ENCODE data around the gene BRCA1. TPM values are rescaled to one million over a fixed set of nuclear protein-coding genes. Genes with fewer than 3 reads are reported as not detected.
"Not testable (repeated sequence)": the region's sequence is repeated elsewhere in the genome, so short reads cannot be mapped to it uniquely, and the experiment has no call there.

Gene BRCA1
- 21.5 TPM for total RNA-seq

DNA sequence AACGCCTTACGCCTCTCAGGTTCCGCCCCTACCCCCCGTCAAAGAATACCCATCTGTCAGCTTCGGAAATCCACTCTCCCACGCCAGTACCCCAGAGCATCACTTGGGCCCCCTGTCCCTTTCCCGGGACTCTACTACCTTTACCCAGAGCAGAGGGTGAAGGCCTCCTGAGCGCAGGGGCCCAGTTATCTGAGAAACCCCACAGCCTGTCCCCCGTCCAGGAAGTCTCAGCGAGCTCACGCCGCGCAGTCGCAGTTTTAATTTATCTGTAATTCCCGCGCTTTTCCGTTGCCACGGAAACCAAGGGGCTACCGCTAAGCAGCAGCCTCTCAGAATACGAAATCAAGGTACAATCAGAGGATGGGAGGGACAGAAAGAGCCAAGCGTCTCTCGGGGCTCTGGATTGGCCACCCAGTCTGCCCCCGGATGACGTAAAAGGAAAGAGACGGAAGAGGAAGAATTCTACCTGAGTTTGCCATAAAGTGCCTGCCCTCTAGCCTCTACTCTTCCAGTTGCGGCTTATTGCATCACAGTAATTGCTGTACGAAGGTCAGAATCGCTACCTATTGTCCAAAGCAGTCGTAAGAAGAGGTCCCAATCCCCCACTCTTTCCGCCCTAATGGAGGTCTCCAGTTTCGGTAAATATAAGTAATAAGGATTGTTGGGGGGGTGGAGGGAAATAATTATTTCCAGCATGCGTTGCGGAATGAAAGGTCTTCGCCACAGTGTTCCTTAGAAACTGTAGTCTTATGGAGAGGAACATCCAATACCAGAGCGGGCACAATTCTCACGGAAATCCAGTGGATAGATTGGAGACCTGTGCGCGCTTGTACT is at the start of gene BRCA1:
BRCA1 (minus strand) TSS at position 232 of the 834 bp plus-strand sequence. CDS start 1,268 bp downstream, outside the sequence.
- peak; percentile 99 for DNase-seq

DNA sequence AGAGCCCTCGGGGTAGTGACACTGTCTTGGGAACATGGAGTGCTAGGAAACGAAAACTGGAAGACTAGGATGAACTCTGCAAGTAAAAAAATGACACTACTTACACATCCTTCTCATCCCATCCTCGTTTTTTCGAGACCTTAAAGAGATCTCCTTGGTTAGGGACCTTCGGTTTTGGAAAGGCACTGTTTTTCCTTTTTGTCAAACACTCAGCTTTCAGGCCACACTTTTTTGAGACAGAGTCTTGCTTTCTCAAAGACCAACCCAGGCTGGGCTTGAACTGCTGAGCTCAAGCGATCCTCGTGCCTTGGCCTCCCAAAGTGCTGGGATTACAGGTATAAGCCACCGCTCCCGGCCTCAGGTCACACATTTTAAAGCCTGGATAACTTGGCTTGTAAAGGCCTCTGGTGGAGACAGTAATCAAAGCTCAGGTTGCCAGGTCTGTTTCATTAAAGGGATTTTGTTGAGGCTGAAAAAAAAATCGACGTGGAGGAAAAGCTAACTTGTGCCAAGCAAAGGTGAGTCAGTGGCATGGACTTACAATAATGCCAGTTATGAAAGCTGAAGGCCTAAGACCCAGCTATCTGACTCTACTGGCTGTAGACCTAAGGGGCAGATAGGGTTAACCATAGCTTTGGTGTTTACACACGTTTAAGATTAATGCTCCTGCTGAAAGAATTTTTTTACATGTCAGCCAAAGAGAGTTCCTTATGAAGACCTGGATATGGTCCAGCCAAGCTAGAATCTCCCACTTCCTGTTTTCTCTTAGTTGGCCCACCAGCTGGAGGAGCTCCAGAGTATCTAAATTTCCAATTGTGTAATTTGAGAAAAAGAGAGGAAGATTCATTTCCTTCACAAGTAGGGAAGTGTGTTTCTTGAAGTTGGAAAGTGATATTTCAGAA is 46.7 kb upstream of the BRCA1 start:
- peak; percentile 84 for DNase-seq

DNA sequence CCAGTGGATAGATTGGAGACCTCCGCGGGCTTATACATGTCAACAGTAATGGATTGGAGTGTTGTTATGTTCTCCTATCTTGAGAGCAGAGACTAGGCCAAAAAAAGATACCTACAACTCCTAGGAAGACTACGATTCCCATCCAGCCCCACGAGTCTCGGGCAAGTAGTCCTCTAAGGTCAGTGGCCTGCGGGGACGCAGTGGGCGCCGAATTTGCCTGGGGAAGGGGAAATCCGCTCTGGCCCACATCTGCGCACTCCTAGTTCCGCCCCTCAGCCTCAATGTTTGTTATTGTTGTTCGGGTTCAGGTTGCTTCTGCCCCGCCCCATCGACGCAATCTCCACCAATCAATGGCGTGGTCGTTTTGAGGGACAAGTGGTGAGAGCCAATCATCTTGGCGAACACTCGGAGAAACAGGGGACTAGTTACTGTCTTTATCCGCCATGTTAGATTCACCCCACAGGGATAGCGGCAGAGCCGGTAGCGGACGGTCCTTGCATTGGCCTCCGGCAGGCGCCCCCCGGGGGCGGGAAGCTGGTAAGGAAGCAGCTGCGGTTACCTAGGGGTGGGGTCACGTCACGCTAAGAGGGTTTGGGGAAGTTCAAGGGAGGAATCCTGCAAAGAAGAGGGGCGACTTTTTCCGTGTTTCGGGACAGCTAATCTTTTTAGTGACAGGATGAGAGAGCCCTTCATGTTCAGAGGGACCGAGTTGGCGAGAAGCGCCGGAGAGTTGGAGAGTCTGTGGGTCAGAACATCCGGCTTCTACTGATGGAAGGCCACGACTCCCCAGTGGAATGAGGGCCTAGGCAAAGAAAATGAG is 45.8 kb upstream of the BRCA1 start, which contains the start of gene NBR1:
NBR1 (plus strand) TSS at position 449 of the 820 bp plus-strand sequence. CDS start 4,586 bp downstream, outside the sequence.
- peak; percentile 99 for DNase-seq

DNA sequence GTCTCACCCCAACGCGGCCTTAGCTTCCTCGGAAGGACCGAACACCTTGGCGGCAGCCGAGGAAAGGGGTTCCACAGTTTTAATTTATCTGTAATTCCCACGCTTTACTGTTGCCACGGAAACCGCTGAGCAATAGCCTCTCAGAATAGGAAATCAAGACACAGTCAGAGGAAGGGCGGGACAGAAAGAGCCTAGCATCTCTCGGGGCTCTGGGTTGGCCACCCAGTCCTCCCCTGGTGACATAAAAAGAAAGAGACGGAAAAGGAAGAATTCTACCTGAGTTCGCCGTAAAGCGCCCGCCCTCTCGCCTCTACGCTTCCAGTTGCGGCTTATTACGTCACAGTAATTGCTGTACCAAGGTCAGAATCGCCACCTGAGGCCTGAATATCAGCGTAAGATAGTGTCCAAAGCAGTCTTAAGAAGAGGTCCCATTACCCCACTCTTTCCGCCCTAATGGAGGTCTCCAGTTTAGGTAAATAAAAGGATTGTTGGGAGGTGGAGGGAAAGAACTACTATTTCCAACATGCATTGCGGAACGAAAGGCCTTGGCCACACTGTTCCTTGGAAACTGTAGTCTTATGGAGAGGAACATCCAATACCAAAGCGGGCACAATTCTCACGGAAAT is 45.1 kb upstream of the BRCA1 start:
- DNase-seq = peak; percentile 95

DNA sequence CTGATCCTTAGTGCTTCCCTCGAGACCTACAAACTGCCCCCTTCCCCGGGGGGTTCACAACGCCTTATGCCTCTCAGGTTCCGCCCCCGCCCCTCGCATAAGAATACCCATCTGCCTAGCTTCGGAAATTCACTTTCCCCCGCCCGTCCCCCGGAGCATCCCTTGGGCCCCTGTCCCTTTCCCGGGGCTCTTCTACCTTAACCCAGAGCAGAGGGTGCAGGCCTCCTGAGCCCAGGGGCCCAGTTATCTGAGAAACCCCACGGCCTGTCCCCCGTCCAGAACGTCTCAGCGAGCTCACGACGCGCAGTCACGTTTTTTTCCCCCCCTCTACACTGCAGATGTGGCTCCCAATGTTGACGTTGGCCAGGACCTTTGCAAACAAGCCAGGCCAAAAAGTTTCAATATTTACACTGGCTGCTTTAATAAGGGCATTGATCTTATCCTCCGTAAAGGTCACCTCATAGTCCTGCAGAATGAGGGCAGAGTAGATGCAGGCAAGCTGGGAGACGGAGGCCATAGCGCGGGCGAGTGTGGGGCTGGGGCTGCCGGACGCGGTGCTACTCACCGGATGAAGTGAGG is 44.5 kb upstream of the BRCA1 start:
- DNase-seq = peak; percentile 67

- not testable (repeated sequence) for DNase-seq
Observed at GRCh38 chr17:43165971-43166370, 40.8 kb upstream of the BRCA1 start.

- not testable (repeated sequence) for DNase-seq
Observed at GRCh38 chr17:43159957-43160356, 34.8 kb upstream of the BRCA1 start.

DNA sequence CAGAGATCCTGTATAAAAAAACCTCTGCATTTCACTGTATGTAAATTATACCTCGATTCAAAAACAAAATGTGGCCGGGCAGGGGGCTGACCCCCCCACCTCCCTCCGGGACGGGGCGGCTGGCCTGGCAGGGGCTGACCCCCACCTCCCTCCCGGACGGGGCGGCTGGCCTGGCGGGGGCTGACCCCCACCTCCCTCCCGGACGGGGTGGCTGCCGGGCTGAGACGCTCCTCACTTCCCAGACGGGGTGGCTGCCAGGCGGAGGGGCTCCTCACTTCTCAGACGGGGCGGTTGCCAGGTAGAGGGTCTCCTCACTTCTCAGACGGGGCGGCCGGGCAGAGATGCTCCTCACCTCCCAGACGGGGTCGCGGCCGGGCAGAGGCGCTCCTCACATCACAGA is 34.1 kb upstream of the BRCA1 start:
- not testable (repeated sequence) for DNase-seq

DNA sequence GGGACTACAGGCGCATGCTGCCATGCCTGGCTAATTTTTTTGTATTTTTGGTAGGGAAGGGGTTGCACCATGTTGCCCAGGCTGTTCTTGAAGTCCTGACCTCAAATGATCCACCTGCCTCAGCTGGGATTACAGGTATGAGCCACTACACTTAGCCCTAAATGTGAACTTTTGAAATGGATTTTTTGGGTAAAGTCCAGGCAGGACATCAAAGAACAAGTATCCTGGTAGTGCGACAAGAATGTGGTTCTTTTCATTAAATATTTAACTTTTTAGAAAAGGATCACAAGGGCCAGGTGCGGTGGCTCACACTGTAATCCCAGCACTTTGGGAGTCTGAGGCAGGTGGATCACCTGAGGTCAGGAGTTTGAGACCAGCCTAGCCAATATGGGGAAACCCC is 30.5 kb upstream of the BRCA1 start:
- DNase-seq = no peak

GRCh38 chr17:43153197-43153835 is 28.2 kb upstream of the BRCA1 start:
- DNase-seq = not testable (repeated sequence)

DNA sequence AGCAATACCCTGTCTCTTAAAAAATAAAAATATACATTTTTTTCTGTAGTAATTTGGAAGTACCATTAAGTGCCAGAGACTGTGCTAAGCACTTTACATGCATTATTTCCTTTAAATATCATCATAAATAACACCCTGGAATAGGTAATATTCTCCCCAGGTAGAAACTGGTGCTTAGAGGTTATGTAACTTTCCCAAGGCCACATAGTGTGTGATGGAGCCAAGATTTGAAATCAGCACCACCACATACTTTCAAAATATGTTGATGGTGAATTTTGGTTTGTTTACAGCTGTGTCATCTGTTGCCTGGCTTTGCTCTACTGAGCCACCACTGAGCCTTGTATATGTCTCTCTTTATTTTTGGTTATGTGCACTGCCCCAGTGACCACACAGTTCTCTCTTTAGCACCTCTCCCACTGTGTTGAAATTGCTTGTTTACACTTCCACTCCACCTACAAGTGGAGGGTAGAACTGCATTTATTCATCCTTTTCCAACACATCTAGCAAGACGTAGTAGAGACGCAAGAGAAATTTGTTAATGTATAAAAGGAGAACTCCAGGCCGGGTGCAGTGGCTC is 26.8 kb upstream of the BRCA1 start:
- DNase-seq = no peak

GRCh38 chr17:43146649-43147048 is 21.5 kb upstream of the BRCA1 start:
- no peak for DNase-seq

DNA sequence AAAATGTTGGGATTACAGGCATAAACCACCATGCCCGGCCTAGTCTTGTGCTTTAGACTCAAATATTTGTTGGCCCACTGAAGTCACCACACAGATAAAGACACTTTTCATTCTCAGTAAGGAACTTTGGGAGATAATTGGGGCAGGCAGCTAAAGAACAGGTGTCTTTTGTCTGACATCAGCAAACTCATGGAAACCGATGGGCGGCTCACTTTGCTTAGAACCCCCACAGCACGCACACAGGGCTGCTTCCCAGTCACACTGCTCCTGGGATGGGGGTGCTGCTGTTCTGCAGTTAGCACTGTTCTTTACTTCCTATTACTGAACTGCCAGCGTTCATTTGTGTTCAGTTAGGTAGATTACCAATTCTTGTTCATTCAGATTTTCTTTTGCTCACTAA is 18.0 kb upstream of the BRCA1 start:
- DNase-seq = no peak

DNA sequence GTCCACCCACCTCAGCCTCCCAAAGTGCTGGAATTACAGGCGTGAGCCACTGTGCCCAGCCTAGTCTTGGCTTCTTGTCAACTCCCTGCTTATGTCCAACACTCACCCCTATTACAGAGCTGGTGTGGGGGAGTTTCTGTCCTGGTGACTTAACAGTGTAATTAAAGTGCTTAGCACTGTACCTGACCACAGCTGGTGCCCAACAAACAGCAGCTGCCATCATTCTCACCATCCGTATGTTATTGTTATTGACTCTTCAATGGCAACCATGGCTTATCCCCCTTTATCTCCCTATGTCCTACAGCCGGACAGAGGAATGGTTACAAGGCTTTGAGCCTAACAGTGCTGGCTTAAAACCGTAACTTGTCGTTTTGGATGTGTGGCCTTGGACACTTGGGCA is 17.0 kb upstream of the BRCA1 start:
- no peak for DNase-seq

GRCh38 chr17:43140396-43141332 is 15.5 kb upstream of the BRCA1 start:
- DNase-seq = no peak

DNA sequence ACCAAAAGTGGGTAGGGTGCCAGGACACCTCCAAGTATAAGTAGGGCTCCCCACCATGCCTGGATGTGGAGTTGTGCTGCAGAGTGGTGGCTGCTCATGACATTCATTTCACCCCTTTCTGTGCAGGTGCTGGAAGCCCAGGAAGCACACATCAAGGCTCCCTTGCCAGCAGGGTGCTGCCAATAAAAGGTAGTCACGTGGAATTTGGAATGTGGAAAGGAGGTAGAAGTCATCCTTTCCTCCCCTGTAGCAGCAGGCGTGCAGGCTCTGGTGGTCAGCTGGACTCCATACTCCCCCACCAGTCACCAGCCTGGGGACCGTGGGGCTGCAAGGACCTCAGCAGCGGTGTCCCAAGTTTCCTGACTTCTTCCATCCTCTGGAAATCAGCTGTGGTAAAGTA is 13.4 kb upstream of the BRCA1 start:
- not testable (repeated sequence) for DNase-seq

- not testable (repeated sequence) for DNase-seq
Observed at GRCh38 chr17:43136574-43136973, 11.4 kb upstream of the BRCA1 start.

DNA sequence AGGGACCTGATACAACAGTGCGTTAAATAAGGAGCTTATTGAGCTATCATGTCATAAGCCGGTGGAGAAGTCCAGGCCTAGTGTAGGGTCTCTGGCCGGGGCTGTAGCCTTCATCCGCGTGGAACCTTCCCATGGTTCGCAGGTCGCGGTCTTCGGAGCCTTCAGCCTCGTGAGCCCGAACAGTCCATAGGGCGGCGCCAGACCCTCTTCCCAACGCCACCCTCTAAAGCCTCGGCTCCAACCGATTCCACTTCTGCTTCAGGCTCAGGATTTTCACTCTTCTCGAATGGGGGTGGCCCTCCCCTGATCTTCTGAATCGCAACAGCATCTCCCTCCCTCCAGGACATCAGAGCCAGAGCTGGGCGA is 10.3 kb upstream of the BRCA1 start:
- no peak for DNase-seq

DNA sequence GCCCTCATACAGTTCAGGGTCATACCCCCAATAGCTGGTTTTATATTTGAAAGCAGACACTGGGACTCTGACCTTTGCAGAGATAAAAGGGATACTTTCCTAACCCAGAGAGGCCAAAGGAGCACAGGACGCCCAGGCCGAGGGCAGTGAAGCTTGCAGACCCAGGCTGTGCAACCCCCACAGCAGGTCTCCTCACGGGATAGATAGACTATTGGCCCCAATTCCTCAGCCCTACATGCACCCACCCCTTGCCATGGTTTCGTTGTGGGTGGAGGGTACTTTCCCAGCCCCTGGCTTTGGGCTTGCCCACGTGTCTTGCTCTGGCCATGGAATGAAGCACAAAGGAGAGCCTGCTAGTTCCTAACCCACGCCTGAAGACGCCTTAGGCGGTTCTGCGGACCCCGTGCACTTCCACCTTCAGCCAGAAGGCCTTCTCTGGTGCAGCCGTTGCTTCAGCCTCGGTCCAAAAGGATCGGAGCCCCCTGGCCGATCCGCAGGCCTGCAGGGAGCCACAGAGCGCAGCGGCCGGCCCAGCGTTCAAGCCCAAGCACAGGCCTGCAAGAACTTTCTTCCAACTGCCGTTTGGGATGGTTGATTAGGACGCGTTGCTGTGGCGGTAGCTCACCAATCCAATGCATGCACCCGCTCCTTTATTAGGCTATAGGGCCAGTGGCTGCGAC is 9.8 kb upstream of the BRCA1 start:
- no peak for DNase-seq

Data from skin of body (tissue), 2 donors.